SKM-1 treated with dmso at 0.1 percent for 144 hours (cell line): ENCODE measurements around the gene CXCL3.
"Not testable (repeated sequence)": the region's sequence is repeated elsewhere in the genome, so short reads cannot be mapped to it uniquely, and the experiment has no call there.

Source experiments
- DNase-seq: peaks from one replicate; lab custom pipeline; 2025; ENCODE audit not compliant: unreplicated experiment; lab: John Stamatoyannopoulos, UW

CXCL3 gene

DNA sequence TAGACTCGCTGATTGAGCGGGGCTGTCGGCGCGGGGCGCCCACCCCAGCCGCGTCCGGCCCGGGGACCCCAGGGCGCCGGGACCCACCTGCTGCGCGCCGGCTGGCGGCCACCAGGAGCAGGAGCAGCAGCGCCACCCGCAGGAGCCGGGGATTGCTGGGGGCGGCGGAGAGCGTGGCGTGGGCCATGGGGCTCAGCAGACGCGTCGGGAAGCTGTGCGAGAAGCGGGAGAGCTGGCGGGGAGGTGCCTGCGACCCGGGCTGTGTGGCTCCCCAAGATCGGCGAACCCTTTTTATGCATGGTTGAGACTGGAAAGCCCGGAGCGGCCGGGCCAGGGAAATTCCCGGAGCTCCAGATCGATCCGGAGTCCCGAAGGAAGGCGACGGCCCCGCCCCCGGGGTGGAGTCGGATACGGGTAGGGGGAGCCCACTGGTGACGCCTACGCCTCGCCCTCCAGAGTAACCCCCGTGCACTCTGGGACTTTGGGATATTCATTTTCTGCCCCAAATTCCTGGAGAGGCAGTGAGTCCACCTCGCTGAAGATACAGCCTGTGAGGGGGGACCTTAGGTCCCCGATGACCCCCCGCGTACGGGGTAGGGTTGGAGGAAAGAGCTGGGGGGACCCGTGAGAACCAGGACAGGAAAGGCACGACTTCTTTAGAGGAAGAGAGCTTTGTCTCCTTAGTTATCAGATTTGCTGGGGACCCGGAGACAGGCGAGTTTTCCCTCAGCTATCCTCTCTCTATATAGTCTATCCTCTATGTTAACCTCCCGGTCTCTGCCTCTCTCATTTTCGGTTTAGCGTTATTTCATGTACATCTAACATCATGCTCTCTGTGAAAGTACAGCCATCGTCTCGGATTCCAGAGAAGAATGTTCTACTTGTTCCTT, at the start of gene CXCL3:
Gene CXCL3 (minus strand): TSS at position 265 of the 890 bp plus-strand sequence. CDS start 78 bp downstream, at position 187.
- peak; percentile 28 for DNase-seq

DNA sequence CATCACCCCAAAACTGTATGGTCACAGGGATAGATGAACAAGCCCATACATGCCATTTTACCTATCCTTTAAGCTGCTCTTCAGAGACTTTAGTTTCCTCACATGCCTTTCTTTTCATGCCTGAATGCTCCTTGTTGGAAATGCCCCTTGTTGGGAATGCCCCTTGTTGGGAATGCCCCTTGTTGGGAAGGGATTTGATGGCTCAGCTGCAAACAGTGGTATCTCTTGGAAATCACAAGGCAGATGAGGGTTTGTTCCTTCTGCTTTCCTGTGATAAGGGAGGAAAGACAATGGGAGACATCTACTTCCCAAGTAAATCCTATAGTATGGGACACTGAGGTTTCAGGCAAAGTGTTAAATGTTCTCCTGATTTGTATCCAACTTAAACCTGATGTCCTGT, 49.0 kb upstream of the CXCL3 start:
- DNase-seq, result no peak

DNA sequence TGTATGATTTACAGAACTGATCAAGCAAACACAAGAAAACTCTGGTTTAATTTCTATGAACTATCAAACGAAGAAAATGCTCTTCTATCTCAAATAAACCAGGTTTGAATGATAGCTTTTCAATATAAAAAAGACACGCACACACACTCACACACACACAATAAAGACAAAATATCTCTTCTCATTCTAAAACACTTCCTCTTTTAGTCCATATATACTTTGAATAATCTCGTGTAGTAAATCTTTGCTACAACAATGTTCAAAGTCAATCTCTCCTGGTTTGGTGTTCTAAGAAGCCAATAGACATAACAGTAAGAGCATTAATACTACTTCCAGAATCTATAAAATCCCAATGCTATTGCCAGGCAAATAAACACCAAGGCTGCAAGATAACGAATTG, 47.2 kb upstream of the CXCL3 start:
- no peak for DNase-seq

DNA sequence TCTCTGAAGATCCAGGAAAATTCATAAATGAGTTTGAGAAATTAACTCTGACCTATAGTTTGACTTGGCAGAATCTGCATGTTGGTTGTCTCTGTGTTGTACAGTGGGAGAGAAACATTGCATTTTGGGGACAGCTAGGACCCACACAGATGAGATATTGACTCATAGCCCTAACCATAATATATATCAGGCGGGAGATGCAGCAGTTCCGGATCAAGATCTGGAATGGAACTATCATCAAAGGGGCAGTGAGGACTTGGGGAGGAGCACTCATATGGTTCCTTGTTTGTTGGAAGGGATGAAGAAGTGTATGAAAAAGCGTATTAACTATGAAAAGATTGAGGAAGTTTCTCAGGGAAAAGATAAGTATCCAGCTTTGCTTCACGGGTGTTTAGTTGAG, 46.5 kb upstream of the CXCL3 start:
- DNase-seq, result no peak

DNA sequence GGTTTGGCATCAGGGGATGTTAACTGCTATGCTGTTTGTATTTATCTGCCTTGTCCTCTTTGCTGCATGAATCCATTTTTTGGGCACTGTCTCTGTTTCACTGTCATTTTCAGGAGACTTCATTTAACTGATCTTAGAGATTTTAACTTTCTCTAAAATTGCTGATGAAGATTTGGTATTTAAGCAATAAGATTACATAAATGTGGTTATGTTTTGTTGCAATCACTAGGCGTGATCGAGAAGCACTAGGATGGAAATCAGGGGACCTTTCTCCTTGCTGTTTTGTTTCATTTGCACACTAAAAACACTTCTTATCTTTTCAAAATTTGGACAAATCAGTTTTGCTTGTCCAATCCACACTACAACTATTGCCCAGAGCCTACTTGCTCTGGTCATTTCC, 45.1 kb upstream of the CXCL3 start:
- DNase-seq, result no peak

DNA sequence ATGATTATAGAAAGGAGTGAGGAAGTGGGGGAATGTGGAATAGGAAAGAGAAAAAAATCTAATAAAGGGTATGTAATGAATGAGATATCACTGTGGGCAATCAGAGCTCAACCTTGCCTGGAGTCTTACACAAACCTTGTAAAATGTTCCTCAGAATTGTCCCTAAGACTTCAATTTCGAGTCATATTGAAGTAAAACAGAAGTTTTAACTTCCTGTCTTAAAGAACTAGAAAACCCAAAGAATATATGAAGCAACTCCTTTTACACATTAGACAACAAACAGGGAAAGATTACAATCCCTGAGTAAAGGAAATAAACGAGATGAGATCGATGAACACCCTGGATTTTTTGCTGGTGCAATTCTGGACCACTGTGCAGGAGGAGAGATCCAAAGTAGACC, 42.5 kb upstream of the CXCL3 start:
- DNase-seq, result no peak

DNA sequence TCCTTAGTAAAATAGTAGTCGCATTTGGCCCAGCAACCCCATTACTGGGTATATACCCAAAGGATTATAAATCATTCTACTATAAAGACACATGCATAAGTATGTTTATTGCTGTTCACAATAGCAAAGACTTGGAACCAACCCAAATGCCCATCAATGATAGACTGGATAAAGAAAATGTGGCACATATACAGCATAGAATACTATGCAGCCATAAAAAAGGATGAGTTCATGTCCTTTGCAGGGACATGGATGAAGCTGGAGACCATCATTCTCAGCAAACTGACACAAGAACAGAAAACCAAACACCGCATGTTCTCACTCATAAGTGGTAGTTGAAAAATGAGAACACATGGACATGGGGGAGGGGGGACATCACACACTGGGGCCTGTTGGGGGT, 41.9 kb upstream of the CXCL3 start:
- DNase-seq, result not testable (repeated sequence)

DNA sequence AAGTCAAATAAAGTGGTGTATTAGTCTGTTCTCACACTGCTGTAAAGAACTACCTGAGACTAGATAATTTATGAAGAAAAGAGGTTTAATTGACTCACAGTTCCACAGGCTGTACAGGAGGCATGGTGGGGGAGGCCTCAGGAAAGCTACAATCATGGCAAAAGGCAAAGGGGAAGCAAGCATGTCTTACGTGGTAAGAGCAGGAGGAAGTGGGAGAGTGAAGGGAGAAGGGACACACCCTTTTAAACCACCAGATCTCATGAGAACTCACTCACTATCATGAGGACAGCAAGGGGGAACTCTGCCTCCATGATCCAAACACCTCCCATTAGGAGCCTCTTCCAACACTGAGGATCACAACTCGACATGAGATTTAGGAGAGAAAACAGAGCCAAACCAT, 40.5 kb upstream of the CXCL3 start:
- DNase-seq, result peak; percentile 70

DNA sequence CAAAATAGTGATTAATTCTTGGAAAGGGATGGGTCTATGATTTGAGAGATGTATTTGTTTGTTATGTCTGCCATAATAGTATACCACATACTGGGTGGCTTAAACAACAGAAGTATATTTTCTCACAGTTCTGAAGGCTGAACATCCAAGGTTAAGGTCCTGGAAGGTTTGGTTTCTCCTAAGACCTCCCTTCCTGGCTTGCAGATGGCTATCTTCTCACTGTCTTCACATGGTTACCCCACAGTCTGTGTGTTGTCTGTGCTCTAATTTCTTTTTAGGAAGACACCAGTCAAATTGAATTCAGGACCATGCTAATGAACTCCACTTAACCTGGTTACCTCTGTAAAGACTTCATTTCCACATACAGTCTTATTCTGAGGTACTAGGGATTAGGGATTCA, 34.9 kb upstream of the CXCL3 start:
- no peak for DNase-seq

DNA sequence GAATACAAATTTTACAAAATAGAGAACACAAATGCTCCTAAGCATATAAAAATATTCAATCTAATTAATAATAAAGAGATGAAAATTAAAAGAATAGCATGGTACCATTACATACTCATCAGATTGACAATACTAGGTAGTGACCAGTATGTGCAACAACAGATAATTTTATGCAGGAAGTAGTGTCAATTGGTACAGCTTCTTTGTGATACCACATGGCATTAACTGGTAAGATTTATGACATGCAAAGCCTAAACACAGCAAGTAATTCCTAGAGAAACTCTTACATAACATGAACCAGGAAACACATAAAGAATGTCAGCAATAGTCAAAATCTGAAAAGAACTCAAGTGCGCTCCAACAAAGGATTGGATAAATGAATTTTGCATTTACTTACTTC, 34.2 kb upstream of the CXCL3 start:
- DNase-seq, result no peak

DNA sequence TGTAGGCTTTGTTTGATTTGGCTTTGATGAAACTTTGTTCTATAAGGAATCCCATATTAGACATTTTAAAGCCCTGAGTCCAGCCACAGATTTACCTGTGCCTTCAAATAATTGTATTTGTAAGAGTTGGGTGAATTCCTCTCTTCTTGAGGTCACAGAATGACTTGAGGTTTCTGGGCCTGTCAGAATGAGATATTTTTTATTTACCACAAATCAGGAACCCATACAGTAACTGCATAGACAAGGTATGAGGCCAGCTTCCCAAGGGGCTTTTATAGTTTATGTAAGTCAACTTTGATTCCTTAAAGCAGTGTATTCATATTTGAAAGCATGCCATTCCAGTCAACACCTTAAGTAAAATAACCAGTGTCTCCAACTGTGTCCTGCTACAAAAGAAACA, 29.1 kb upstream of the CXCL3 start:
- no peak for DNase-seq

DNA sequence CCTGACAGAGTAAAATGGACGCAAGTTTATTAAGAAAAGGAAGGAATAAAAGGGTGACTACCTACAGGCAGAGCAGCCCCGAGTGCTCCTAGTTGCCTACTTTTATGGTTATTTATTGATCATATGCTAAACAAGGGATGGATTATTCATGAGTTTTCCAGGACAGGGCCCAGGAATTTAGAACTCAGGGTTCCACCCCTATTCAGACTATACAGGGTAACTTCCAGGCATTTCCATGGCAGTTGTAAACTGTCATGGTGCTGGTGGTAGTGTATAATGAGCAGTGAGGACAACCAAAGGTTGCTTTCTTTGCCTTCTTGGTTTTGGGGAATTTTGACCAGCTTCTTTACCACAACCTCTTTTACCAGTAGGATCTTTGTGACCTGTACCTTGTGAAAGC, 27.7 kb upstream of the CXCL3 start:
- no peak for DNase-seq

DNA sequence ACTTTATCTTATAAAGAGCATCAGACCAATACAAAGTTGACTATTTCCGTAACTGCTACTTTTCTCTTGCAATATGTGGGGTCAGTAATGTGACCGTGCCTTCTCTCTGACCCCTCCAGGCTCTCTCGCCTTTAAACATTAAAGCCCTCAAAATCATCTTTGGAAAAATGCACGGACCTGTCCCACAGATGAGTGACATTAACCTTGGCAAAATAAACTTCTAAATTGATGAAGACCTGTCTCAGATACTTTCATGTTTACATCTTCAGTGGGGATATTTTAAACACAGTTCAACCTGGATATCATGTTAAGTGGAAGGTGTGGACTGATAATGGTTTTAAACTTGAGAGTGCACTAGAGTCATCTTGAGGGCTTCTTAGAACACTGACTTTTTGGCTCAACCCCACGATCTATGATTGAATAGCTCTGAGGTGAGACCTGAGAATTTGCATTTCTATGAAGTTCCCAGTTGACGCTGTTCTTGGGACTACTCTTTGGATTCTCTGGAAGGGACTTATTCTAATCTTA, 26.7 kb upstream of the CXCL3 start:
- DNase-seq, result no peak

DNA sequence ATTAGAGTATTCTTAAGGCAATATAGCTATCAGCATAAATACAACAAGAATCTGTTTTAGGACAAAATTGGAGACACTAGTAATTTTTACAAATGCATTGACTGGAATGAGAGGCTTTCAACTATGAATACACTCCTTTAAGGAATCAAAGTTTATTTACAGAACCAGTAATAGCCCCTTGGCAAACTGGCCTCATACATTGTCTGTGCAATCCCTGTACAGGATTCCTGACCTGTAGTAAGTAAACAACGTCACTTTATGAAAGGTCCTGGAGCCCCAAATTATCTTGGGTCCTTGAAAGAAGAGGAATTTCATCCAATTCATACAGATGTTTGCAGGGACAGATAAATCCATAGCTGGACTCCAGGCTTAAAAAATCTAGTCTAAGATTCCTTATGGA, 25.4 kb upstream of the CXCL3 start:
- no peak for DNase-seq

DNA sequence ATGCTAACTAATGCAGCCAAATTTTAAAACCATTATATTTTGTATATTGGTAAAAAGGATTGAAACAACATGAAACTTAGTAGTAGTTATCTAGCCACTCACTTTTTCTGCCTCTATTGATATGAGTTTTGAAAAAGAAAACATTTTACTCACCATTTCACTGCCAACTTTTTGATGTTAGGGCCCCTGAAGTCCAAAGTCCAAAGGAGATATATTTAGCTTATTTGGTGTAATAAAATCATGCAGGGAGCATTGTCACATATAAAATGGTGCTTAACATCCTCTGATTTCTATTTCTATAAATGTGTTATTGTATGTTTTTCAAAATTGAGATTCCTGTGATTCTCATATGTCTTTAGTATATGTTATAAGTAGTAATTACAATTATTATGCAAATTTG, 24.5 kb upstream of the CXCL3 start:
- no peak for DNase-seq

DNA sequence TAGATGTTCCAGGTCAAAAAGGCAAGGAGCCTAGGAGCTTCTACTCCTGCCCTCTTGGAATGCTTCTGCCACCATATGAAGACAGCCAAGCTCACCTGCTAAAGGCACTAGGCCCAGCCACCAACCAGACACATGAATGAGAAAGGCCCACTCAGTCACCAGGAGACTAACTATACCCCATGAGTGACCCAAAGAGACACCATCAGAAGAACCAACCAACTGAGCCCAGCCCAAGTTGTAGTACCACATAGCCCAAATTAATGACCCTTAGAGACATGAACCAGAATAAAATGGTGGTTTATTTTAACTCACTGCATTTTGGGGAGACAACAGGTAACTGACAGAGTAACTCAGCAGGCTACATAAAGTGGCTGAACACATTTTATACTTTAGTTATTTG, 22.9 kb upstream of the CXCL3 start:
- no peak for DNase-seq

DNA sequence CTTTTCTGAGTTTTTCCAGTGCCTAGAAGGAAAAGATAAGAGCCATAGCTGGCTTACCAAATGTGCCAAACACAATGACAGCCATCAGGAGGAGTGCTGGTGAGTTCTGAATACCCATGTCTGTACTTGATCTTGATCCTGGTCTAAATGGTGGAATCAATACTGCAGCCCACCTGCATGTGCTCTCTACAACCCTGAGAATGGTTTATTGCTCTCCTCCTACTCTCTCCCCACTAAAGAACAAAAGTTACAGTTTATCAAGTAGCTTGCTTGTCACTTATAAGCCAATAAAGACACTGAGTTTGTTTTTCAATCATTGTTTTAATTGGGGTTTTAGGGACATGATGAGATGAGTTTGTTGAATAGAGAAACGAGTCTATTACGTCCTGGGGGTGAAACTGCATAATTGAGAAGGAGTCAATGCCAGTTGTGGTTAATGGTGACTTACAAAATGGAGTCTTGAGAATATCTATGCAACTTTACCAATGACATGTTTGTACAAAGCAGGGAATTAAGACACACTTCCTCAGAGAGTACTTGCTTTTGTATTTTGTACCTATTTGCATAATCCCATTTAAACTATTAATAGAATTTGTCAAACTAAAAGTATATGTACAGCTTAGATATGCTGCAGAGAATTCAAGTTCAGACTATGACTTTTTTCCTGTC, 20.8 kb upstream of the CXCL3 start:
- no peak for DNase-seq

DNA sequence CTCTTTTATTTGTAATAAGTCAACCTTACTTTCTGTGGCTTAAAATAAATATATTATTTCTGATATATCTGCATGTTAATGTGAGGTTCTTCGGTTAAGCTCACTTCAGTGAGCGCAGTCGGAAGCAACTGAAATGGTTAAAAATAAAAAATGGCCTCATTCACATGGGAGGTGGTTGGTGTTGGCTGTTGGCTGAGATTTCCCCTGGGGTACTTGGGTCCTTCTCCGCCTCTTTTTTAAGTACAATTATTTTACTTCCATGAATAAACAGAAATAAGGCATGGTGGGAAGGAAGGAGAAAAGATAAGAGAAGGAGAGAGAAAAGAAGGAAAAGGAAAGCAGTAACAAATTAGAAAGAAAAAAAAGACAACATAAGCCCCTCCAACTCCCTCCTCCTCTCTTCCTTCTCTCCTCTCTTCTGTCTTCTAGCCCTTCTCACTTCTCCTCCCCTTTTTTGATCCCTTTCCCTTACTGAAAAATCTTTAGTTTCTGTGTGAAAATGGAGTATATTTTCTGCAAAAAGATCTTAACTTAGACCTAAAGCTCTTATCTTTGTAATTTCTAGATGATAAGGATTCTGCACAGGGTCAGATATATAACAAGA, 19.7 kb upstream of the CXCL3 start:
- no peak for DNase-seq

DNA sequence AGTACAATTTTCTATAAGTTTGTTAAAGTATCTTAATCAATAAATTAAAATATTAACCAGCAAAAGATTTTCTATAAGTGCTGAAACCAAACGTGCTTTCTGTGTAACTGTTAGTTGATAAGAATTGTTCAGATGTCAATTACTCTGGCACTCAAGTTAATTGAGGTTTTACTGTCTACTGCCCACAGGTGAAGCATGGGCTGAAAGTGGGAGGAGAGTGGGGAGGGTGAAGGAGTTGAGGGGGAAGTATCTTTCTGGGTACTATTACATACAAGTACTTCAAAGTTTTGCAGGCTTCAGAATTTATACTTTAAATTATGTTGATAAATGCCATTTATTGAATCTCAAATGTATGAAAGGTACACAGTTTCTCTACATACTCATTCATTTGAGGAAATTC, 19.1 kb upstream of the CXCL3 start:
- DNase-seq, result no peak

DNA sequence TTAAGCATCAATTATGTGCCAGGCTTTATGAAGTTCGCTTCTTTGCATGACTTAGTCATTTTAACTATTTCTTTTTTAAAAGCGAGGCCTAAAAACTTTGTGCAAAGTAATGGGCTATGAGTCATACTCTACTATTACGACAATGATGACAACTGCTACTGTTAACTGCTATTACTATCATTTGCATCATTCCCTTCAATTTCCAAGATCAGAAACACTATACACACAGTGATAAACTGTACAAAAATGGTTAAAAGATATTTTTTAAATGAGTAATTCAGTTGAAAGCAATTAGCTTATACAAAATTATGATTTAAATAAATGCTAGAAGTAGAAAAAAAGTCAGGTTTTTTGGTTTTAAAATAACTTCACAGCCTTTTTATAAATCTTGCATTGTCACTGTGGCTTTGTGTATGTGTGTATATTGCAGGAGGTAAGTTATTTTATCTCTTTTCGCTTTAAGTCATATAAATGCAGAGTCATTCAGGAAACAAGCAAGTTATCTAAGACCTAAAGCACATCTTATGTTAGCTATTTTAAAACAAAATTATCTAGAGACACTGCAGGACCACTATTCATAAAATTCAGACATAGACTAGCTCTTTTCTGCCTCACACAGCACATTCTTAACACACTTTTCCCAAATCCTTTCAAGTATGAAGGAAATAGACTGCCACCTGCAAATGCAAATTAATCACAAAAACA, 18.5 kb upstream of the CXCL3 start:
- peak; percentile 61 for DNase-seq

DNA sequence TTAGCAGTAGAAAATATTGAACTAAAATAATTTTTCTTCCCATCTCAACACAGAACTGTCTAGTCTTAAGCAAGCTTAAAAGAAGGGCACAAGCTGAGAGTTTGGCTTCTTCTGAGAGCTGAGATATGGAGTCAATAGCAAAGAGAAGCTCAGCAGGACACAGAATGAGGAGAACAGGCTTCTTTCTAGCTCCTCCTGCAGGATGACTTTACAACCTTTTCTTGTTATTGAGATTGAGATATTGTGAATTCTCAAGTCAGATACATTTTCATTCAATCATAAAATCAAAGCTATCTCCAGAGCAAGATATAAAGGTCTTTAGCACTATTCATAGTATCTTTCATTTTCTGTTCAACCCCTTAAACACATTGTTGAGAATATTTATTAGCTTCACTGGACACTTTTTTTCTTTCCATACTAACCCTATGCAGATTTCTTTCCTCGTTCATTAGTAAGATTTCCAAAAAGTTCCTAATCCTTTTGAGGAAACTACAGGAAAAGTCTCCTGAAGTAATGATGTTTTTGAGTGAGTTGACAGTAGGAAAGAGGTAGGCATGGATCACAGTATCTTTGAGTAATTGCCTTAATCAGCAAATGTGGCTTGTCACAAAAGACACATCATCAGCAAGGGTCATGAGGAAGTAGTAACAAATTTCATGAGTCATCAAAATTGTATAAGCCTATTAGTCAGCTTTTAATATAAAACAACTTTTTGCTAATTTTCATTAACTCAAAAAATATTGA, 17.8 kb upstream of the CXCL3 start:
- DNase-seq, result peak; percentile 61
